GM21619 (cell line): ENCODE results near the gene ELOVL3.
"Not testable (repeated sequence)": the region's sequence is repeated elsewhere in the genome, so short reads cannot be mapped to it uniquely, and the experiment has no call there.

Experiments
- ATAC-seq: cut with Tn5 transposase; IDR thresholded peaks from one replicate; pipeline ENCODE4 v1.9.1; 2021; ENCODE audit not compliant: unreplicated experiment

The ELOVL3 gene

GRCh38 chr10:102252508-102252907 is 26.4 kb downstream of the ELOVL3 start:
- not testable (repeated sequence) for ATAC-seq

GRCh38 chr10:102254426-102254825 is 28.3 kb downstream of the ELOVL3 start:
- ATAC-seq, result no peak

GRCh38 chr10:102255404-102255803 is 29.3 kb downstream of the ELOVL3 start:
- no peak for ATAC-seq

- ATAC-seq, result no peak
Observed at GRCh38 chr10:102261196-102261595, 35.1 kb downstream of the ELOVL3 start.

GRCh38 chr10:102261842-102262241 is 35.7 kb downstream of the ELOVL3 start:
- no peak for ATAC-seq

- no peak for ATAC-seq
Observed at GRCh38 chr10:102262744-102263370, 36.8 kb downstream of the ELOVL3 start.

- no peak for ATAC-seq
Observed at GRCh38 chr10:102264371-102264770, 38.3 kb downstream of the ELOVL3 start.

GRCh38 chr10:102266670-102267069 is 40.6 kb downstream of the ELOVL3 start:
- no peak for ATAC-seq

- no peak for ATAC-seq
Observed at GRCh38 chr10:102267748-102268147, 41.6 kb downstream of the ELOVL3 start.

- no peak for ATAC-seq
Observed at GRCh38 chr10:102268375-102268888, 42.3 kb downstream of the ELOVL3 start.

- no peak for ATAC-seq
Observed at GRCh38 chr10:102269017-102269416, 42.9 kb downstream of the ELOVL3 start.

GRCh38 chr10:102274062-102274461 is 48.0 kb downstream of the ELOVL3 start:
- ATAC-seq, result no peak

- no peak for ATAC-seq
Observed at GRCh38 chr10:102275343-102275742, 49.2 kb downstream of the ELOVL3 start.

- no peak for ATAC-seq
Observed at GRCh38 chr10:102279104-102279503, 53.0 kb downstream of the ELOVL3 start.
